Stomach (tissue), 4 donors: ENCODE data around the gene BCORL1.

Source experiments
- EP300 ChIP-seq: sonication (generic); formaldehyde crosslinking; IDR thresholded peaks from one replicate; pipeline ENCODE4 v1.6.1; 2017; ENCODE audit warnings: antibody characterized with exemption
- TF ChIP-seq, protein P1 (sequence below), 7 experiments: fragments of 450-650 bp in 4 of 7; fragments of 200-600 bp in 3 of 7; sonication (generic) in 3 of 7; IDR thresholded peaks; one replicate each; pipeline ENCODE4 v1.5.1; 2016 to 2019; ENCODE audit warnings: antibody characterized with exemption in 7 of 7, control low read depth in 2 of 7, mild to moderate bottlenecking in 1 of 7

DNA sequence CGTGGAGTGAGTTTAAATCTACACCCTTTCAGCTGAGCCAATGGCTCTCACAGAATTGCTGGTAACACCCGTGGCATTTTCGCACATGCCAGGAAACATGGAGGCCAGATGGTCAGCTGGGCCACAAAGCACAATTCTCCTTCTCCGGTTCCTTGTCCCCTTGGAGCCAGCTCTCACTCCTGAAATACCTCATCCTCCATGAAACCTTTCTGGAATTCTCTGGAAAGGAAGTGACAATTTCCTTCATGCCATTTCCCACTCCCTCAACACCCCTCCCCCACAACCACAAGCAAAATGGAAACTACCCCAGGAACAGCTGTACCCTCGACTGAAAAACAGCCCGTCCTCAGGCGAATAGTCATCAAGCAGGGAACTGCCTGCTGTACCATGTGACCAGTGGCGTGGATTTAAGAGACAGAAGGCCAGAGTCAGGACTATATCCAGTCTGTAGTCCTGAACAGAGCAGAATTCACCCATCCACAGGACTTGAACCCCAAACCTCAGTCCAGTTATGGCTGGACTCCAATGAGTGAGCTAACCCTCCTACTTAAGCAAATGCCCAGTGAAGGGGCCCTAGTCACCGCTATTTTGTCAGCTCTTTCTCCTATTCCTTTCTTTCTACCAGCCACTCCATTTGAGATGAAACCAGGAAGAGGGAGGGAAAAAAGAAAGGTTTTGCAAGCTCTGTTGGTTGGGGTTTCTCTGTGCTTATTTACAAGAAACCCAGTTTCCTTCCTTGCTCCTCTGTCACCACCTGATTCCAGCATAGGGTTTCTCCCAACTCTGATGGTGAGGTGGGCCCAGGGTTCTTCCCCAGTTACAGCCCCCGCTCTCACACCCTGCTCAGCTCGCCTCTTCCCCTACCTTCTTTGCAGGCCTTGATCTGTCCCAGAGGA is 103.4 kb downstream of the BCORL1 start:
- TF ChIP-seq, protein P1, sequence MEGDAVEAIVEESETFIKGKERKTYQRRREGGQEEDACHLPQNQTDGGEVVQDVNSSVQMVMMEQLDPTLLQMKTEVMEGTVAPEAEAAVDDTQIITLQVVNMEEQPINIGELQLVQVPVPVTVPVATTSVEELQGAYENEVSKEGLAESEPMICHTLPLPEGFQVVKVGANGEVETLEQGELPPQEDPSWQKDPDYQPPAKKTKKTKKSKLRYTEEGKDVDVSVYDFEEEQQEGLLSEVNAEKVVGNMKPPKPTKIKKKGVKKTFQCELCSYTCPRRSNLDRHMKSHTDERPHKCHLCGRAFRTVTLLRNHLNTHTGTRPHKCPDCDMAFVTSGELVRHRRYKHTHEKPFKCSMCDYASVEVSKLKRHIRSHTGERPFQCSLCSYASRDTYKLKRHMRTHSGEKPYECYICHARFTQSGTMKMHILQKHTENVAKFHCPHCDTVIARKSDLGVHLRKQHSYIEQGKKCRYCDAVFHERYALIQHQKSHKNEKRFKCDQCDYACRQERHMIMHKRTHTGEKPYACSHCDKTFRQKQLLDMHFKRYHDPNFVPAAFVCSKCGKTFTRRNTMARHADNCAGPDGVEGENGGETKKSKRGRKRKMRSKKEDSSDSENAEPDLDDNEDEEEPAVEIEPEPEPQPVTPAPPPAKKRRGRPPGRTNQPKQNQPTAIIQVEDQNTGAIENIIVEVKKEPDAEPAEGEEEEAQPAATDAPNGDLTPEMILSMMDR (IDR thresholded peaks at IDR 0.05), result no peak
- TF ChIP-seq EP300, result no peak
